Epidermal melanocyte (primary cell): ENCODE results near the gene RBM33.

Experiments used
- DNase-seq: peaks from one replicate; pipeline ENCODE4 v3.0.0; 2011; ENCODE audit warnings: low spot score; ENCODE audit not compliant: insufficient read length

The RBM33 gene

GRCh38 chr7:155621418-155621980 lies 23.0 kb upstream of the RBM33 start:
- DNase-seq = no peak

- DNase-seq = no peak
Observed at GRCh38 chr7:155624412-155624811, 20.0 kb upstream of the RBM33 start.

- no peak for DNase-seq
Observed at GRCh38 chr7:155625557-155625956, 18.9 kb upstream of the RBM33 start.

GRCh38 chr7:155629171-155629570 lies 15.3 kb upstream of the RBM33 start:
- DNase-seq = no peak

GRCh38 chr7:155631155-155631554 lies 13.3 kb upstream of the RBM33 start:
- no peak for DNase-seq

- DNase-seq = no peak
Observed at GRCh38 chr7:155635817-155636216, 8.6 kb upstream of the RBM33 start.

- DNase-seq = no peak
Observed at GRCh38 chr7:155637155-155637554, 7.3 kb upstream of the RBM33 start.

GRCh38 chr7:155638366-155638765 lies 6.1 kb upstream of the RBM33 start:
- no peak for DNase-seq

- DNase-seq = no peak
Observed at GRCh38 chr7:155639958-155640520, 4.4 kb upstream of the RBM33 start.

- DNase-seq = no peak
Observed at GRCh38 chr7:155640629-155641028, 3.8 kb upstream of the RBM33 start.

- DNase-seq = no peak
Observed at GRCh38 chr7:155643804-155644177, 670 bp upstream of the RBM33 start.

GRCh38 chr7:155644971-155645509 lies 579 bp downstream of the RBM33 start:
- no peak for DNase-seq

- no peak for DNase-seq
Observed at GRCh38 chr7:155645662-155646061, 1.2 kb downstream of the RBM33 start.

- DNase-seq = no peak
Observed at GRCh38 chr7:155646669-155647068, 2.2 kb downstream of the RBM33 start.

- no peak for DNase-seq
Observed at GRCh38 chr7:155647302-155647701, 2.8 kb downstream of the RBM33 start.

GRCh38 chr7:155647734-155648133 lies 3.3 kb downstream of the RBM33 start:
- no peak for DNase-seq

GRCh38 chr7:155648752-155649339 lies 4.4 kb downstream of the RBM33 start:
- no peak for DNase-seq

- DNase-seq = no peak
Observed at GRCh38 chr7:155649588-155649987, 5.1 kb downstream of the RBM33 start.

- no peak for DNase-seq
Observed at GRCh38 chr7:155652156-155653114, 8.0 kb downstream of the RBM33 start.

- DNase-seq = no peak
Observed at GRCh38 chr7:155653803-155654202, 9.3 kb downstream of the RBM33 start.

- DNase-seq = no peak
Observed at GRCh38 chr7:155656891-155657290, 12.4 kb downstream of the RBM33 start.
